ENCODE results near the gene SLIT3.

Gene SLIT3

GRCh38 chr5:169318556-169318955 lies 17.6 kb upstream of the SLIT3 start:
- no peaks in the 10 kb centered on the region for H3F3A ChIP-seq (ENCODE audit: control insufficient read depth, insufficient read depth)
- no peaks in the 10 kb centered on the region for H3K9me2 ChIP-seq (replicated peaks; ENCODE audit: control insufficient read depth, low read length)
- H3K27me3 ChIP-seq (ENCODE audit: control insufficient read depth, low read length): peaks cover 6% of the 10 kb centered on the region; the same call in 1 of the 2 replicates
- no peak for TF ChIP-seq CTCF (IDR thresholded peaks at IDR 0.05; ENCODE audit: low read depth, low read length, poor library complexity, severe bottlenecking)
- TF ChIP-seq EZH2phosphoT487 (IDR thresholded peaks at IDR 0.05; ENCODE audit: borderline replicate concordance, low read length): no peak
- no peaks in the 10 kb centered on the region for H3K36me3 ChIP-seq (ENCODE audit: control insufficient read depth, low read length)
- H3K79me2 ChIP-seq (ENCODE audit: control insufficient read depth, low read length): no peaks in the 10 kb centered on the region
- H3K9me3 ChIP-seq (ENCODE audit: control insufficient read depth, insufficient read depth, low read length): no peaks in the 10 kb centered on the region
- no peak overlapping the region for H3K4me3 ChIP-seq (ENCODE audit: low read length)
- no peaks in the 10 kb centered on the region for H3K4me1 ChIP-seq (ENCODE audit: control insufficient read depth, low read length)
- no peaks in the 10 kb centered on the region for H4K20me1 ChIP-seq (ENCODE audit: control insufficient read depth, insufficient read depth, low read depth, low read length)
- H3K27ac ChIP-seq (ENCODE audit: low read depth, low read length): no peak overlapping the region
- H3K4me2 ChIP-seq (ENCODE audit: low read length): no peak overlapping the region

- TF ChIP-seq EZH2phosphoT487 (IDR thresholded peaks at IDR 0.05; ENCODE audit: borderline replicate concordance, low read length) (no peak), CTCF (IDR thresholded peaks at IDR 0.05; ENCODE audit: low read depth, low read length, poor library complexity, severe bottlenecking) (no peak)
- Histone ChIP-seq H3K79me2 (ENCODE audit: control insufficient read depth, low read length) (no peaks in the 10 kb centered on the region), H3F3A (ENCODE audit: control insufficient read depth, insufficient read depth) (no peaks in the 10 kb centered on the region), H3K4me1 (ENCODE audit: control insufficient read depth, low read length) (no peaks in the 10 kb centered on the region), H4K20me1 (ENCODE audit: control insufficient read depth, insufficient read depth, low read depth, low read length) (no peaks in the 10 kb centered on the region), H3K27me3 (ENCODE audit: control insufficient read depth, low read length) (peaks cover 11% of the 10 kb centered on the region), H3K4me3 (ENCODE audit: low read length) (no peak overlapping the region), H3K9me2 (replicated peaks; ENCODE audit: control insufficient read depth, low read length) (no peaks in the 10 kb centered on the region), H3K27ac (ENCODE audit: low read depth, low read length) (no peak overlapping the region), H3K4me2 (ENCODE audit: low read length) (no peak overlapping the region), H3K9me3 (ENCODE audit: control insufficient read depth, insufficient read depth, low read length) (no peaks in the 10 kb centered on the region), H3K36me3 (ENCODE audit: control insufficient read depth, low read length) (no peaks in the 10 kb centered on the region)
These were observed 6.7 kb upstream of the SLIT3 start for GRCh38 chr5:169307646-169308045.

GRCh38 chr5:169305366-169305765 lies 4.4 kb upstream of the SLIT3 start:
- H4K20me1 ChIP-seq (ENCODE audit: control insufficient read depth, insufficient read depth, low read depth, low read length): no peaks in the 10 kb centered on the region
- H3K36me3 ChIP-seq (ENCODE audit: control insufficient read depth, low read length): no peaks in the 10 kb centered on the region

More at GRCh38 chr5:169305366-169305765, 4.4 kb upstream of the SLIT3 start:
- H3K4me2 ChIP-seq (ENCODE audit: low read length): no peak overlapping the region
- H3K27me3 ChIP-seq (ENCODE audit: control insufficient read depth, low read length): peaks cover 9% of the 10 kb centered on the region
- H3K4me1 ChIP-seq (ENCODE audit: control insufficient read depth, low read length): peaks cover 5% of the 10 kb centered on the region
- TF ChIP-seq EZH2phosphoT487 (IDR thresholded peaks at IDR 0.05; ENCODE audit: borderline replicate concordance, low read length) (no peak), CTCF (IDR thresholded peaks at IDR 0.05; ENCODE audit: low read depth, low read length, poor library complexity, severe bottlenecking) (no peak)
- no peaks in the 10 kb centered on the region for H3K9me2 ChIP-seq (replicated peaks; ENCODE audit: control insufficient read depth, low read length)
- no peak overlapping the region for H3K27ac ChIP-seq (ENCODE audit: low read depth, low read length)
- no peak overlapping the region for H3K4me3 ChIP-seq (ENCODE audit: low read length)
- H3K79me2 ChIP-seq (ENCODE audit: control insufficient read depth, low read length): no peaks in the 10 kb centered on the region
- no peaks in the 10 kb centered on the region for H3F3A ChIP-seq (ENCODE audit: control insufficient read depth, insufficient read depth)
- no peaks in the 10 kb centered on the region for H3K9me3 ChIP-seq (ENCODE audit: control insufficient read depth, insufficient read depth, low read length)

All from DOHH2 (cell line).